Osteocyte (in vitro differentiated cells): Measurements from ENCODE around the gene HSD17B12. TPM values are rescaled to one million over a fixed set of nuclear protein-coding genes. Genes with fewer than 3 reads are reported as not detected.

Experiments used
- DNase-seq: peaks from one replicate; pipeline ENCODE4 v3.0.0; 2021; ENCODE audit warnings: mixed read lengths; ENCODE audit not compliant: unreplicated experiment; ENCODE audit errors: extremely low spot score
- H3K27ac Mint-ChIP-seq: one replicate; pipeline ENCODE4 v1.8.0; 2021; ENCODE audit warnings: mild to moderate bottlenecking, mixed read lengths; ENCODE audit not compliant: unreplicated experiment
- H3K27me3 Mint-ChIP-seq: one replicate; pipeline ENCODE4 v1.8.0; 2021; ENCODE audit warnings: mixed read lengths; ENCODE audit not compliant: unreplicated experiment
- H3K36me3 Mint-ChIP-seq: one replicate; pipeline ENCODE4 v1.8.0; 2021; ENCODE audit warnings: mixed read lengths; ENCODE audit not compliant: unreplicated experiment
- H3K4me1 Mint-ChIP-seq: one replicate; pipeline ENCODE4 v1.8.0; 2021; ENCODE audit warnings: mixed read lengths; ENCODE audit not compliant: unreplicated experiment
- H3K4me3 Mint-ChIP-seq: one replicate; pipeline ENCODE4 v1.8.0; 2021; ENCODE audit warnings: mild to moderate bottlenecking, moderate library complexity, mixed read lengths; ENCODE audit not compliant: unreplicated experiment
- H3K9me3 Mint-ChIP-seq: one replicate; pipeline ENCODE4 v1.8.0; 2021; ENCODE audit warnings: mixed read lengths; ENCODE audit not compliant: unreplicated experiment
- CTCF ChIP-seq: fragments of 200-600 bp; sonication (generic); IDR thresholded peaks from 2 replicates; pipeline ENCODE4 v1.5.0; 2021; ENCODE audit warnings: antibody characterized with exemption, mild to moderate bottlenecking, moderate library complexity
- total RNA-seq: library from RNA; stranded (reverse); gene quantifications from 2 replicates; pipeline ENCODE4 v1.2.1, GENCODE V29; 2021

HSD17B12 gene
- total RNA-seq, 1 donor from 2014 or later = 81.6 TPM

GRCh38 chr11:43818220-43818619, 137.7 kb downstream of the HSD17B12 start:
- Mint-ChIP-seq H3K4me1 (peaks cover 19% of the 10 kb centered on the region), H3K36me3 (peaks cover 6% of the 10 kb centered on the region), H3K27me3 (no peaks in the 10 kb centered on the region), H3K4me3 (no peak overlapping the region), H3K9me3 (no peaks in the 10 kb centered on the region), H3K27ac (peak overlapping the region; percentile 6)
- TF ChIP-seq CTCF = no peak
- no peak for DNase-seq

- no peaks in the 10 kb centered on the region for H3K9me3 Mint-ChIP-seq
Measured at GRCh38 chr11:43819926-43820325, 139.4 kb downstream of the HSD17B12 start.

GRCh38 chr11:43823316-43823715, 142.8 kb downstream of the HSD17B12 start:
- Mint-ChIP-seq H3K4me1 (peaks cover 10% of the 10 kb centered on the region), H3K27me3 (no peaks in the 10 kb centered on the region), H3K27ac (no peak overlapping the region), H3K9me3 (no peaks in the 10 kb centered on the region), H3K4me3 (no peak overlapping the region), H3K36me3 (peaks cover 2% of the 10 kb centered on the region)
- TF ChIP-seq CTCF = no peak
- DNase-seq = no peak

More at GRCh38 chr11:43819926-43820325, 139.4 kb downstream of the HSD17B12 start:
- H3K4me1 Mint-ChIP-seq = peaks cover 19% of the 10 kb centered on the region
- no peak overlapping the region for H3K4me3 Mint-ChIP-seq
- no peak overlapping the region for H3K27ac Mint-ChIP-seq
- no peak for TF ChIP-seq CTCF
- no peak for DNase-seq
- no peaks in the 10 kb centered on the region for H3K27me3 Mint-ChIP-seq
- peaks cover 6% of the 10 kb centered on the region for H3K36me3 Mint-ChIP-seq

GRCh38 chr11:43823851-43824250, 143.3 kb downstream of the HSD17B12 start:
- no peak overlapping the region for H3K4me3 Mint-ChIP-seq
- no peak for TF ChIP-seq CTCF
- H3K27ac Mint-ChIP-seq = no peak overlapping the region
- DNase-seq = no peak
- H3K4me1 Mint-ChIP-seq = peaks cover 6% of the 10 kb centered on the region
- peaks cover 2% of the 10 kb centered on the region for H3K36me3 Mint-ChIP-seq
- H3K9me3 Mint-ChIP-seq = no peaks in the 10 kb centered on the region
- no peaks in the 10 kb centered on the region for H3K27me3 Mint-ChIP-seq

GRCh38 chr11:43825217-43825816, 144.8 kb downstream of the HSD17B12 start:
- no peak overlapping the region for H3K4me3 Mint-ChIP-seq
- no peaks in the 10 kb centered on the region for H3K27me3 Mint-ChIP-seq
- H3K27ac Mint-ChIP-seq = no peak overlapping the region
- TF ChIP-seq CTCF = peak; percentile 78
- no peaks in the 10 kb centered on the region for H3K36me3 Mint-ChIP-seq
- peaks cover 2% of the 10 kb centered on the region for H3K4me1 Mint-ChIP-seq
- no peak for DNase-seq
- no peaks in the 10 kb centered on the region for H3K9me3 Mint-ChIP-seq
